WTC11 (cell line): ENCODE measurements around the gene ANGPTL2. TPM values are rescaled to one million over a fixed set of nuclear protein-coding genes. Genes with fewer than 3 reads are reported as not detected.

Experiments used
- ATAC-seq: fragments of 200-7000 bp; cut with Tn5 transposase; 2 replicates; pipeline ENCODE4 v1.10.0; 2021; ENCODE audit warnings: mild to moderate bottlenecking, moderate library complexity
- CTCF ChIA-PET: fragments of 300-600 bp; sonication (Branson Sonifier 250); formaldehyde crosslinking; loops from one replicate; lab custom pipeline; 2021; ENCODE audit warnings: antibody characterized with exemption; lab: Charles Lee
- POLR2A ChIA-PET: fragments of 350-600 bp; sonication (Branson Sonifier 250); formaldehyde crosslinking; loops from one replicate; lab custom pipeline; 2021; ENCODE audit warnings: antibody characterized with exemption; lab: Charles Lee
- DNase-seq: peaks from one replicate; pipeline ENCODE4 v3.0.0; 2021; ENCODE audit warnings: low spot score
- H3K27ac Mint-ChIP-seq: 2 replicates; pipeline ENCODE4 v1.8.0; 2021; ENCODE audit warnings: mixed read lengths
- H3K27me3 Mint-ChIP-seq: 2 replicates; pipeline ENCODE4 v1.8.0; 2021; ENCODE audit warnings: low read depth, mild to moderate bottlenecking, moderate library complexity, mixed read lengths
- H3K36me3 Mint-ChIP-seq: 2 replicates; pipeline ENCODE4 v1.8.0; 2021; ENCODE audit warnings: mixed read lengths
- H3K4me1 Mint-ChIP-seq: 2 replicates; pipeline ENCODE4 v1.8.0; 2022; ENCODE audit warnings: mixed read lengths
- H3K4me3 Mint-ChIP-seq: 2 replicates; pipeline ENCODE4 v1.8.0; 2021; ENCODE audit warnings: mild to moderate bottlenecking, moderate library complexity, mixed read lengths
- H3K9me3 Mint-ChIP-seq: 2 replicates; pipeline ENCODE4 v1.8.0; 2021; ENCODE audit warnings: mixed read lengths
- E2F1 ChIP-seq: sonication (generic); formaldehyde crosslinking; IDR thresholded peaks from 2 replicates; pipeline ENCODE4 v1.8.0; 2022; ENCODE audit warnings: mild to moderate bottlenecking, missing genetic modification reagents
- FOXJ3 ChIP-seq: sonication (generic); formaldehyde crosslinking; IDR thresholded peaks from 2 replicates; pipeline ENCODE4 v1.9.0; 2021; ENCODE audit warnings: missing genetic modification reagents, mild to moderate bottlenecking, borderline replicate concordance
- FOXK1 ChIP-seq: sonication (generic); formaldehyde crosslinking; IDR thresholded peaks from 2 replicates; pipeline ENCODE4 v1.8.0; 2022; ENCODE audit warnings: mild to moderate bottlenecking, moderate library complexity, missing genetic modification reagents
- GABPB1 ChIP-seq: sonication (generic); formaldehyde crosslinking; IDR thresholded peaks from 2 replicates; pipeline ENCODE4 v1.8.1; 2023; ENCODE audit warnings: mild to moderate bottlenecking, missing genetic modification reagents
- NR3C1 ChIP-seq: sonication (generic); formaldehyde crosslinking; conservative IDR thresholded peaks from 2 replicates; pipeline ENCODE4 v1.8.1; 2023; ENCODE audit warnings: low read depth, mild to moderate bottlenecking, missing genetic modification reagents
- RELA ChIP-seq: sonication (generic); formaldehyde crosslinking; IDR thresholded peaks from 2 replicates; pipeline ENCODE4 v1.8.1; 2022; ENCODE audit warnings: missing genetic modification reagents, mild to moderate bottlenecking, borderline replicate concordance
- SMAD3 ChIP-seq: sonication (generic); formaldehyde crosslinking; IDR thresholded peaks from 2 replicates; pipeline ENCODE4 v1.8.0; 2022; ENCODE audit warnings: missing genetic modification reagents, mild to moderate bottlenecking, borderline replicate concordance
- TEAD4 ChIP-seq: sonication (generic); formaldehyde crosslinking; IDR thresholded peaks from 2 replicates; pipeline ENCODE4 v1.8.0; 2022; ENCODE audit warnings: mild to moderate bottlenecking, missing genetic modification reagents
- USF2 ChIP-seq: sonication (generic); formaldehyde crosslinking; IDR thresholded peaks from 2 replicates; pipeline ENCODE4 v1.8.1; 2023; ENCODE audit warnings: mild to moderate bottlenecking, missing genetic modification reagents, moderate library complexity
- ZNF423 ChIP-seq: fragments of 250-450 bp; sonication (Bioruptor Pico); IDR thresholded peaks from 2 replicates; pipeline ENCODE4 v2.1.2; 2022; ENCODE audit warnings: mild to moderate bottlenecking, moderate library complexity
- ZNF671 ChIP-seq: fragments of 250-450 bp; sonication (Bioruptor Pico); IDR thresholded peaks from 2 replicates; pipeline ENCODE4 v1.8.0; 2021; ENCODE audit warnings: mild to moderate bottlenecking
- total RNA-seq: library from RNA; stranded (reverse); gene quantifications from 3 replicates; pipeline ENCODE4 v1.2.3, GENCODE V29; 2021
- TF ChIP-seq, protein P1 (sequence below): fragments of 250-450 bp; sonication (Bioruptor Pico); conservative IDR thresholded peaks from 2 replicates; pipeline ENCODE4 v1.9.0; 2021; ENCODE audit warnings: mild to moderate bottlenecking
- TF ChIP-seq, protein P2 (sequence below): sonication (generic); formaldehyde crosslinking; IDR thresholded peaks from 2 replicates; pipeline ENCODE4 v1.8.1; 2023; ENCODE audit warnings: mild to moderate bottlenecking, missing genetic modification reagents
- TF ChIP-seq, protein P3 (sequence below): sonication (generic); formaldehyde crosslinking; IDR thresholded peaks from 2 replicates; pipeline ENCODE4 v1.8.1; 2022; ENCODE audit warnings: low read depth, mild to moderate bottlenecking, moderate library complexity, missing genetic modification reagents, borderline replicate concordance
- TF ChIP-seq, protein P4 (sequence below): fragments of 250-450 bp; sonication (Bioruptor Pico); IDR thresholded peaks from 2 replicates; pipeline ENCODE4 v1.9.0; 2021; ENCODE audit warnings: mild to moderate bottlenecking

ANGPTL2 gene
- total RNA-seq, 1 experiment from 2014 or later = 4.5 TPM

- peaks cover 2% of the 10 kb centered on the region for H3K4me1 Mint-ChIP-seq
- peaks cover 5% of the 10 kb centered on the region for H3K9me3 Mint-ChIP-seq
- no peak overlapping the region for H3K27ac Mint-ChIP-seq
- ChIA-PET POLR2A (interaction anchor here (0.6 kb wide), 1 partner anchor 83 kb away, joined by 3 read pairs; no protein-coding TSS in a partner anchor), CTCF (no interaction called here)
- no peak overlapping the region for H3K4me3 Mint-ChIP-seq
- H3K27me3 Mint-ChIP-seq = no peaks in the 10 kb centered on the region
- no peak for ATAC-seq
- peaks cover 4% of the 10 kb centered on the region; the same call in 1 of the 2 replicates for H3K36me3 Mint-ChIP-seq
- DNase-seq = no peak
- TF ChIP-seq ZNF423 (CRISPR knock-in tag) (no peak), FOXK1 (CRISPR knock-in tag) (no peak), GABPB1 (CRISPR knock-in tag) (no peak), E2F1 (no peak), SMAD3 (CRISPR knock-in tag) (no peak), FOXJ3 (CRISPR knock-in tag) (no peak), USF2 (CRISPR knock-in tag) (no peak), TEAD4 (CRISPR knock-in tag) (no peak), NR3C1 (no peak), ZNF671 (no peak), RELA (CRISPR knock-in tag) (no peak)
- TF ChIP-seq, protein P1, sequence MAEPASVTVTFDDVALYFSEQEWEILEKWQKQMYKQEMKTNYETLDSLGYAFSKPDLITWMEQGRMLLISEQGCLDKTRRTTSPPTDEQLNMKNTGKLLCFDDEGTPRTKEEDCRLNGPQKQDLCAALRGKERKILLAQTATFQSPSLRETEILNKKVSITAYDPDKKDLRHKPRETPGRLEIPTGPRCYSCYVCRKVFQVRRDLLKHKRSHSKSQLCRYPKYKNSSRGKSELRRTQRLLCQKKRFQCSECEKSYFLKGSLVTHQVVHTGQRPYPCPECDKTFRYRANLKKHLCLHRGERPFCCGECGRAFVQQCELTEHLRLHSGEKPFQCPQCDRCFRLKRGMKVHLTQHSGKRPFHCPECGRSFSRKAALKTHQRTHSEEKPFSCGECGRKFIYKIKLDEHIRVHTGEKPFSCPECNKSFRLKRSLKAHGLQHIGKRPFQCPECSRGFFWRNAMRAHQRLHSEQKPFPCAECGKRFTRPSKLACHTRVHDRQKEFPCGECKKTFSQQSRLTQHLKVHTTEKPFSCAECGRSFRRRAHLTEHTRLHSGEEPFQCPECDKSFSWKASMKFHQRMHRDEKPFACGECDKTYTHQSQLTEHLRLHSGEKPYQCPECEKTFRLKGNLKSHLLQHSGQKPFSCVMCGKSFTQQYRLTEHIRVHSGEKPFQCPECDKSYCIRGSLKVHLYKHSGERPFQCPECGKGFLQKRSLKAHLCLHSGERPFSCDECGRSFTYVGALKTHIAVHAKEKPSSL (CRISPR knock-in tag) = no peak
- TF ChIP-seq, protein P2, sequence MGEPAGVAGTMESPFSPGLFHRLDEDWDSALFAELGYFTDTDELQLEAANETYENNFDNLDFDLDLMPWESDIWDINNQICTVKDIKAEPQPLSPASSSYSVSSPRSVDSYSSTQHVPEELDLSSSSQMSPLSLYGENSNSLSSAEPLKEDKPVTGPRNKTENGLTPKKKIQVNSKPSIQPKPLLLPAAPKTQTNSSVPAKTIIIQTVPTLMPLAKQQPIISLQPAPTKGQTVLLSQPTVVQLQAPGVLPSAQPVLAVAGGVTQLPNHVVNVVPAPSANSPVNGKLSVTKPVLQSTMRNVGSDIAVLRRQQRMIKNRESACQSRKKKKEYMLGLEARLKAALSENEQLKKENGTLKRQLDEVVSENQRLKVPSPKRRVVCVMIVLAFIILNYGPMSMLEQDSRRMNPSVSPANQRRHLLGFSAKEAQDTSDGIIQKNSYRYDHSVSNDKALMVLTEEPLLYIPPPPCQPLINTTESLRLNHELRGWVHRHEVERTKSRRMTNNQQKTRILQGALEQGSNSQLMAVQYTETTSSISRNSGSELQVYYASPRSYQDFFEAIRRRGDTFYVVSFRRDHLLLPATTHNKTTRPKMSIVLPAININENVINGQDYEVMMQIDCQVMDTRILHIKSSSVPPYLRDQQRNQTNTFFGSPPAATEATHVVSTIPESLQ = no peak
- TF ChIP-seq, protein P3, sequence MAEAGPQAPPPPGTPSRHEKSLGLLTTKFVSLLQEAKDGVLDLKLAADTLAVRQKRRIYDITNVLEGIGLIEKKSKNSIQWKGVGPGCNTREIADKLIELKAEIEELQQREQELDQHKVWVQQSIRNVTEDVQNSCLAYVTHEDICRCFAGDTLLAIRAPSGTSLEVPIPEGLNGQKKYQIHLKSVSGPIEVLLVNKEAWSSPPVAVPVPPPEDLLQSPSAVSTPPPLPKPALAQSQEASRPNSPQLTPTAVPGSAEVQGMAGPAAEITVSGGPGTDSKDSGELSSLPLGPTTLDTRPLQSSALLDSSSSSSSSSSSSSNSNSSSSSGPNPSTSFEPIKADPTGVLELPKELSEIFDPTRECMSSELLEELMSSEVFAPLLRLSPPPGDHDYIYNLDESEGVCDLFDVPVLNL (CRISPR knock-in tag) = no peak
- TF ChIP-seq, protein P4, sequence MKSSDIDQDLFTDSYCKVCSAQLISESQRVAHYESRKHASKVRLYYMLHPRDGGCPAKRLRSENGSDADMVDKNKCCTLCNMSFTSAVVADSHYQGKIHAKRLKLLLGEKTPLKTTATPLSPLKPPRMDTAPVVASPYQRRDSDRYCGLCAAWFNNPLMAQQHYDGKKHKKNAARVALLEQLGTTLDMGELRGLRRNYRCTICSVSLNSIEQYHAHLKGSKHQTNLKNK (CRISPR knock-in tag) = no peak
Observed at GRCh38 chr9:127083138-127083980, 39.1 kb downstream of the ANGPTL2 start.
